Activated CD4-positive, alpha-beta T cell treated with anti-CD3 and anti-CD28 coated beads, Interleukin-10, Interleukin-2, amounts not matched to agents 100 ng/mL and 50 ng/mL, durations not matched to agents 16 hours and 8 hours (primary cell): Measurements from ENCODE around the gene IRS1.
A peak's percentile ranks its signal among the peaks of the same experiment; 100 is the strongest.

Experiments
- DNase-seq: peaks from one replicate; pipeline ENCODE4 v3.0.0-alpha.2; 2020

IRS1 gene

GRCh38 chr2:226720948-226721347, 78.7 kb downstream of the IRS1 start:
- no peak for DNase-seq

DNA sequence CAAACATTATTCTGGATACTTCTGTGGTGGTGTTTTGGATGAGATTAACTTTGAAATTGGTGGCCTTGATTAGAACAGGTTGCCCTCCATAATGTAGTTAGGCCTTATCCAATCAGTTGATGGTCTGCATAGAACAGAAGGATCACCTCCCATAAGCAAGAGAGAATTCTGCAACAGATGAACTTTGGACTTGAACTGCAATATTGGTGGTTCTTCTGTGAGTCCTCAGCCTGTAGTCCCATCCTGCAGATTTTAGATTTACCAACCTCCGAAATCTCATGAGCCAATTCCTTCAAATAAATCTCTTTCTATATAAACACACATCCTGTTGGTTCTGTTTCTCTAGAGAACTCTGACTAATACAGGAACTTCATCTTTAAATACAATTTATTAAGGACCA, 81.9 kb downstream of the IRS1 start:
- no peak for DNase-seq

GRCh38 chr2:226716126-226716525, 83.5 kb downstream of the IRS1 start:
- no peak for DNase-seq

DNA sequence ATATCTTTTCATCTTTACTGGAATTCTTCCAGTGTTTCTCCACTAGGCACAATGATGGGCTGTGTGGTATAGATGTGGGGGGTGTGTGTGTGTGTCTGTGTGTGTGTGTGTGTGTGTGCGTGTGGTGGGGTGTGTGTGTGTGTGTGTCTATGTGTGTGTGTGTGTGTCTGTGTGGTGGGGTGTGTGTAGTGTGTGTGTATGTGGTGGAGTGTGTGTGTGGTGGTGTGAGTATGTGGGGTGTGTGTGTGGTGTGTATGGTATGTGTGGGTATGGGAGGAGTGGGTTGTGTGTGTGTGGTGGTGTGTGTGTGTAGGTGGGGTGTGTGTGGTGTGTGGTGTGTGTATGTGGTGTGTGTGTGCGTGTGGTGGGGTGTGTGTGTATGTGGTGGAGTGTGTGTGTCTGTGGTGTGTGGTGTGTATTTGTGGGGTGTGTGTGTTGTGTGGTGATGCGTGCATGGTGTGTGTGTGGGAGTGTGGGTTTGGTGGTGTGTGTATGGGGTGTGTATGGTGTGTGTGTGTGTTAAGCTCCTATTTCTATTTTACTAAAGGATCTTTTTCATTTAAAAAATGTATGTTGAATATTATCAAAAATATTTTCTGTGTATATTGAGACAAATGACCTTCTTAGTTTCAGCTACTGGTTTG, 84.2 kb downstream of the IRS1 start:
- no peak for DNase-seq

DNA sequence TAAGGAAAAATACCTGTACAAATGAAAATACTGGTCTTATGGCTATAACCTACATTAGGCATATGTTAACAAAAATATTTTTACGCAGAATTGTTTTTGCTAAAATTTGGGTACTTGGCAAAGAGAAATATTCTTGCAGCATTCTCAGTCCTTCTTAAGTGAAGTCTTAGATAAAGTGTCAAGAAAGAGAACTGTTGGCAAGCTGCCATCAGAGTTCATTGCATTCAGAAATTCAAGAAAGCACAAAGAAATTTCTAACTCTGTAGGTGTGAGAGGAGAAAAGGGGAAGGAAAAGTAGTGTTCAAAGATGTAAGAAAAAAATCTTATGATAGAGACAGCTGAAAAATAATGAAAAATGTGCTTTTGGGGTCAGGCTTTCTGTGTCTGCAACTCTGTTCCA, 86.7 kb downstream of the IRS1 start:
- no peak for DNase-seq

DNA sequence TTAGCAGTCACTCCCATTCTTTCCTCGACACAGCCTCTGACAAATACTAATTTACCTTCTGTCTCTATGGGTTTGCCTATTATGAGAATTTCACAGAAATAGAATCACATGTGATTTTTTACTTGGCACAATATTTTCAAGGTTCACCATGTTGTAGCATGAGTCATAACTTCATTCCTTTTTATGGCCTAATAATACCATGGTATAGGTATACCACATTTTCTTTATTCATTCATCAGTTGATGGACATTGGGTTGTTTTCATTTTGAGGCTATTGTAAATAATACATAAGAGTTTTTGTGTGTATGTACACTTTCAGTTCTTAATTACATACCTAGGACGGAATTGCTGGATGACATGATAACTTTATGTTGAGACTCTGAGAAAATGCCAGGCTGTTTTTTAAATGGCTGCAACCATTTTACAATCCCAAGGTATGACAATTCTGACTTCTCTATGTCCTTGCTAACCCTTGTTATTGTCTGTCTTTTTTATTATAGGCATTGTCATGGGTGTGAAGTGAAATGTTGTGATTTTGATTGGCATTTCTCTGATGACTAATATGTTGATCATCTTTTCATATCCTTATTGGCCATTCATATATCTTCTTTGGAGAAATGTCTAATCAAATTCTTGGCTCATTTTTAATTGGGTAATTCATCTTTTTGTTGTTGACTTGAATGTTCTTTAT, 87.9 kb downstream of the IRS1 start:
- no peak for DNase-seq

DNA sequence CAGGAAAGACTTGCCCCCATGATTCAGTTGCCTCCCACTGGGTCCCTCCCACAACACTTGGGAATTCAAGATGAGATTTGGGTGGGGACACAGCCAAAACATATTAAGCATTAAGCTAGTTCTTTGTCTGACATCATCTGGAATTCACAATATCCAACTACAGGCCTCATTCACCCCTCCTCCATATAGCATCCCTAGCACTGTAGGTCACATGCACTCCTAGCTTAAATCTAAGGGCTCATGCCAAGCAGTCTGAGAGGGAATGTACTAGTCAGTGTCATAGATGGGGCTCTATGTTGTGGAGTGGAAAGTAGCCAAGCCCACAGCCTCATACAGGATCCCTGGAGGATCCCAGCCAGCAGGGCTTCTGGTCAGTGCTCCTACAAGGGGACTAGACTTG, 92.1 kb downstream of the IRS1 start:
- DNase-seq: no peak

DNA sequence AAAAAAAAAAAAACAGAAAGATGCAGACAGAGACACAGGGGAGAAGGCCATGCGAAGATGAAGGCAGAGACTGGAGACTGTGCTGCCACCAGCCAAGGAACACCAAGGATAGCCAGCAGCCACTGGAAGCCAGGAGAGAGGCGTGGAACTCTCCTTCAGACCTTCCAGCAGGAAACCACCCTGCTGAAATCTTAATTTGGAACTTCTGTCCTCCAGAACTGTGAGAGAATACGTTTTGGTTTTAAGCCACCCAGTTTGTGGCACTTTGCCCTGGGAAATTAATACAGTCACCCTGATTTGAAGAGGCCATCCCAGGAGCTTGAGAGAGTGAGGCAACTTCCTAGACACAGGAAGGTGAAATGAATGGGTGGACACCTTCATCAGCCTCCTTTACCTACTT, 93.7 kb downstream of the IRS1 start:
- no peak for DNase-seq

DNA sequence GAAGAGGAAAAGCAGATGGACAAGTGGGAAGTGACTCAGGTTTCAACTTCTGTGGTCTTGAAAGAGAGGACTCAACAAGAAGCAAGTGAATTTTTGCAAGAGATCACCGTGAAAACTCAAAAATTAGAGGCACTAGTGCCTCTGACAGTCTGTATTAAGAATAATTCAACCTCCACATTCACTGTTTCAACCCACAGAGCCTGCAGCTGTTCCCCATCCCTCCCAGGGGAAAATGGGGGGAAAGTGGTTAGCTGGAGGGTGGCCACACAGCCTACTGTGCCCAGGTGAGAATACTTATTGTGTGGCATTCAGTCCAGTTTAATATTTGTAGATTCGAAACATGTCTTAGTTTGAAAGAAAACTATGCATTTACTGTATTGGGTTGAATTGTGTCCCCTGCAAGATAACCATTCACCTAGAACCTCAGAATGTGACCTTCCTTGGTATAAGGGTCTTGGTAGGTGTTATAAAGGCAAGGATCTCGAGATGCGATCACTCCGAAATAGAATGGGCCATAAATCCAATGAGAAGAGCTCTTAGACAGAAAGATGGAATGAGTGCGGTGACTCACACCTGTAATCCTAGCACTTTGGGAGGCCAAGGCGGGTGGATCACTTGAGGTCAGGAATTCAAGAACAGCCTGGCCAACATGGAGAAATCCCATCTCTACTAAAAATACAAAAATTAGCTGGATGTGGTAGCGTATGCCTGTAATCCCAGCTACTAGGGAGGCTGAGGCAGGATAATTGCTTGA, 94.3 kb downstream of the IRS1 start:
- DNase-seq: no peak

GRCh38 chr2:226703514-226703913, 96.1 kb downstream of the IRS1 start:
- DNase-seq: no peak

DNA sequence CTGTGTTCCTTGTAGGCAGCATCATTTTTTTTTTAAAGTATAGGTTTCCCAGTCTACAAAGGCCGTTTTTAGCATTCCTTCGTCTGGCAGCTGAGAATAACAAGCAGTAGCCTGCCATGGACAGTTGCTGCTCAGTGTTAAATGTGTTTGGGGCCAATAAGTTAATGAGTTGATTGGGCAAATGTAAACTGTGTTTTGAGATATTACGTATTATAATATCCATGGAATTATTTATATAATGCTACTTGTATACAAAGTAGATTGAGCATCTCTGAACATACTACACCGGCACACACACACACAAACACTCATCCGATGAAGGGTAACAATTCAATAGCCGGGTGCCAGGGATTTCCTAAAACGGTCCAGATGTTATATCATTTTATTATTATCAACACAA, 97.2 kb downstream of the IRS1 start:
- no peak for DNase-seq

- peak; percentile 36 for DNase-seq
Observed at GRCh38 chr2:226701052-226701451, 98.6 kb downstream of the IRS1 start.

DNA sequence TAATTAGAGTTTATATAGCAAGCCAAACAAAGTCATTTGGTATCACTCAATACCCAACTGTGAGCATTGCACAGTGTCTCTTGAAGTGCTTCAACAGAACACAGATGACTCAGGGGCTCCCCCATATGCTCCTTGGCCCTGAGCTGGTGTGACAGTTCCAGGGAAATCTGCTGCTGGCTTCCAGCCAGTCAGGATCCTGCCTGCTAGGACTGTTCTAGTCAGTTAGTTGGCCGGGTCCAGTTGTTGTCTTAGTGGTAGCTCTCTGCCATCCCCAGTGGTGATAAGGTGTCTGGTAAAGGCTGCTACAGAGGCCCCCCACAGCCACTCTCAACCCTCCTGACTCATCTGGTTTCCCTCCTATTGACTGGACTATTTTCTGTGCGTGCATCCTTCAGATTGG, 100.3 kb downstream of the IRS1 start:
- no peak for DNase-seq

GRCh38 chr2:226698671-226699070, 100.9 kb downstream of the IRS1 start:
- no peak for DNase-seq

GRCh38 chr2:226694586-226695284, 104.9 kb downstream of the IRS1 start:
- DNase-seq: no peak

DNA sequence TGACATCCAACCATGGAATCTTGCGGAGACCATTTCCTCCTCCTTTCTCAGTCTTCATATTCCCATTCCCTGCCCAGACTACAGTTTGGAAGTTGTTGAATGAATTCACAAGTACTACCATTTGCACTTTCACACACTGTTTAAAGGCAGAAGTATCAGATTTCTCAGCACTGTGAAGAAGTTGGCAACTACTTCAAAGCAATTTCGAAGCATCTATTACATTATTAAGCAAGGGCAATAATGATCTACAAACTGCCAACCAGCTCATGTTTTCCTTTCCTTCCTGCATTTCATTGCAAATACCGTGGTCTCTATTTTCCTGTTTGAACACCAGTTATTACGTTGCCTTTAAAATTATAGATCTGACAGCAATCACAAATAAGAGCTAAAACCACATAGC, 105.5 kb downstream of the IRS1 start:
- no peak for DNase-seq

GRCh38 chr2:226693521-226693920, 106.1 kb downstream of the IRS1 start:
- no peak for DNase-seq

GRCh38 chr2:226692521-226693126, 107.0 kb downstream of the IRS1 start:
- DNase-seq: no peak

DNA sequence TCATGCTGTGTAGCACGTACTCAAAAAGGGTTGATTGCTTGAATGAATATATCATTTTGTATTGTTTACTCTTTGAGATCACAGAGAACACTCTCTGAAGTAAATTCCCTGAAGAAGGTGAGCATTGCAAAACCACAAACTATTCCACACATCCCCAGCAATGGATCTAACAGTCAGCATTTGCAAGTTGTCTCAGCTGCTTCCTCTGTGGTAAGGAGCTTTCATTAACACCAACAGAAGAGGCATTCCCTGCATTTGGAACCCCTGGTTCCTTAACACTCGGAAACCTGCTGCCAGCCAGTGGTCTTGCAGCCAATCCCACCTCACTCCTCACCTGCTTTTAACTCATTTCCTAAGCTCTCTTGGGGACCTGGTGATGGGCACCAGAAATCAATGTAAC, 108.4 kb downstream of the IRS1 start:
- no peak for DNase-seq

DNA sequence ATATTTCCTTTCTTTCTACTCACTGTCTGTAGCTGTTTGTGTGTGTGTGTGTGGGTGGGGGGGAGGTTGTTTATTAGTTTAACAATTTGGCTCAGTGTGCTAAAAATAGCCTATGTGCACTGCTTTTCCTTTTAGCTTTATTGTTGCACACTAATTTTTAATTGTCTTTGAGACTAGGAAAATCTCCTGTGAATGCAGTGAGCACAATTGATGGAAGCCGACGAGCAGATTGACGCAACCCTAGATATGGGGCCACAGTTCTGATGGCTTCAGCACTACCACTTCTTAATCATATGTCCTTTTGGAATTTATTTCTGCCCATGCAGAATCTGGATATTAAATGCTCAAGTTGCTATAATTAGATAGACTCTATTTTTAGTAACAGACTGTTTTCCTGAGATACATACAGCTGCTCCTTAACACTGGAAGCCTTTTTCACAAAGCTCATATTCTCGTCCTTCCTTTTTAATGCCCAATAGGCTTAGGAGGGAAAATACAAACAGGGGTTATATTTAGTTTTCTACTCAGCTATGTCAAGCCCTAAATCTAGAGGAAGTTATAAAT, 109.1 kb downstream of the IRS1 start:
- no peak for DNase-seq

DNA sequence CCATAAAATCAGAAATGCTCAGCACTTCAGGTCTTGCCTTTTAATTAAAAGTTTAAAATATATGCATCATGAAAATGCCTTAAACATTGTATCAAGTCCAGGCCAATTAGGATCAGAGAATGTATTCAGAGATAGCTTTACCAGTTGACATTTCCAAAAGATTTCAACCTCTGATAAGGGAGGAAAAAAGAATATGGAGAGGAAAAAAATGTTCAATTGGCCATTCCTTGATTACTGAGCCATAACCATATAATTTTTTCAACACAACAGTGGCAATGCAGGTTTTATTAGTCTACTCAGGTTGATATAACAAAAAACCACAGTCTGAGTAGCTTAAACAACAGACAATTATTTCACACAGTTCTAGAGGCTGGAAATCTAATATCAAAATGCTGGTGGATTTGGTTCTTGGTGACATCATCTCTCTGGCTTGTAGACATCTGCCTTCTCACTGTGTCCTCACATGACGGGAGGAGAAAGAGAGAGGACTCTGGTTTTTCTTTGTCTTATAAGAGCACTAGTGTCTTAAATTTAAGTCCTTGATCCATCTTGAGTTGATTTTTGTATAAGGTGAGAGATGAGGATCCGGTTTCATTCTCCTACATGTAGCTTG, 111.9 kb downstream of the IRS1 start:
- DNase-seq: no peak

- DNase-seq: no peak
Observed at GRCh38 chr2:226684563-226684959, 115.1 kb downstream of the IRS1 start.
